ENCODE data around the gene FRAS1. TPM values are rescaled to one million over a fixed set of nuclear protein-coding genes. Genes with fewer than 3 reads are reported as not detected.

FRAS1 gene
- total RNA-seq, 2 donors from 2014 or later: 77.0 to 78.3 TPM

- Histone ChIP-seq H3K9ac (ENCODE audit: extremely low read depth, low read length, poor library complexity, severe bottlenecking) (peak overlapping the region; percentile 16), H3K4me1 (ENCODE audit: control insufficient read depth, insufficient read depth, low read length) (peaks cover 7% of the 10 kb centered on the region), H3K4me3 (ENCODE audit: low read length) (peak overlapping the region; percentile 60), H3K27ac (ENCODE audit: low read depth, low read length) (no peak overlapping the region), H3K27me3 (ENCODE audit: control insufficient read depth, insufficient read depth, low read length, poor library complexity, severe bottlenecking) (no peaks in the 10 kb centered on the region), H3K9me3 (ENCODE audit: control insufficient read depth, low read length) (no peaks in the 10 kb centered on the region), H3K36me3 (ENCODE audit: control insufficient read depth, insufficient read depth, low read length) (no peaks in the 10 kb centered on the region)
- Mint-ChIP-seq H3K27me3 (ENCODE audit: insufficient read depth) (no peaks in the 10 kb centered on the region), H3K4me3 (no peak overlapping the region), H3K36me3 (ENCODE audit: low read depth) (no peaks in the 10 kb centered on the region), H3K27ac (peak overlapping the region; percentile 36), H3K4me1 (peaks cover 19% of the 10 kb centered on the region), H3K9me3 (no peaks in the 10 kb centered on the region)
- 73 to 100% methylated on average over 3 of the region's 3 CpGs for WGBS, 2 experiments (ENCODE audit: insufficient coverage in 1 of 2, insufficient read length in 1 of 2)
- no peak for DNase-seq
- TF ChIP-seq, protein P1, sequence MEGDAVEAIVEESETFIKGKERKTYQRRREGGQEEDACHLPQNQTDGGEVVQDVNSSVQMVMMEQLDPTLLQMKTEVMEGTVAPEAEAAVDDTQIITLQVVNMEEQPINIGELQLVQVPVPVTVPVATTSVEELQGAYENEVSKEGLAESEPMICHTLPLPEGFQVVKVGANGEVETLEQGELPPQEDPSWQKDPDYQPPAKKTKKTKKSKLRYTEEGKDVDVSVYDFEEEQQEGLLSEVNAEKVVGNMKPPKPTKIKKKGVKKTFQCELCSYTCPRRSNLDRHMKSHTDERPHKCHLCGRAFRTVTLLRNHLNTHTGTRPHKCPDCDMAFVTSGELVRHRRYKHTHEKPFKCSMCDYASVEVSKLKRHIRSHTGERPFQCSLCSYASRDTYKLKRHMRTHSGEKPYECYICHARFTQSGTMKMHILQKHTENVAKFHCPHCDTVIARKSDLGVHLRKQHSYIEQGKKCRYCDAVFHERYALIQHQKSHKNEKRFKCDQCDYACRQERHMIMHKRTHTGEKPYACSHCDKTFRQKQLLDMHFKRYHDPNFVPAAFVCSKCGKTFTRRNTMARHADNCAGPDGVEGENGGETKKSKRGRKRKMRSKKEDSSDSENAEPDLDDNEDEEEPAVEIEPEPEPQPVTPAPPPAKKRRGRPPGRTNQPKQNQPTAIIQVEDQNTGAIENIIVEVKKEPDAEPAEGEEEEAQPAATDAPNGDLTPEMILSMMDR (conservative IDR thresholded peaks at IDR 0.05): no peak
Observed at GRCh38 chr4:78162821-78163220, 105.7 kb downstream of the FRAS1 start.

DNA sequence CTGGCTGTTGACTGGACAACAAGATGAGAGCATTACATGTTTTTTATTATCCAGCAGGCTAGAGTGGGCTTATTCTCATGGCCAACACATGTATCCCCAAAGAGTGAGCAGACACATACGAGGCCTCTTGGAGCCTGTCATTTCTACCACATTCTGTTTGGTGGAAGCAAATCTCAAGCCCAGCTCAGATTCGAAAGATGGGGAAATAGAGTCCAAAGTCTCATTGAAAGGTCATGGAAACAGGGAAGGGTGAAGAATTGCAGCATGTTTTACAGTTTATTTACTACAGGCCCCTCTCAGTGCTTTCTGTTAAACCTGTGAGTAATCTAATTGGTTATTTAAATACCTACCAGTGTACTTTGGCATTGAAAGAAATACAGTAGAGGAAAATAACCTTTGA is 108.6 kb downstream of the FRAS1 start:
- Mint-ChIP-seq H3K4me3 (no peak overlapping the region), H3K4me1 (peaks cover 26% of the 10 kb centered on the region), H3K36me3 (ENCODE audit: low read depth) (no peaks in the 10 kb centered on the region), H3K27me3 (ENCODE audit: insufficient read depth) (no peaks in the 10 kb centered on the region), H3K9me3 (no peaks in the 10 kb centered on the region), H3K27ac (no peak overlapping the region)
- Histone ChIP-seq H3K9ac (ENCODE audit: extremely low read depth, low read length, poor library complexity, severe bottlenecking) (no peak overlapping the region), H3K4me1 (ENCODE audit: control insufficient read depth, insufficient read depth, low read length) (peaks cover 7% of the 10 kb centered on the region), H3K4me3 (ENCODE audit: low read length) (no peak overlapping the region), H3K27me3 (ENCODE audit: control insufficient read depth, insufficient read depth, low read length, poor library complexity, severe bottlenecking) (no peaks in the 10 kb centered on the region), H3K27ac (ENCODE audit: low read depth, low read length) (no peak overlapping the region), H3K36me3 (ENCODE audit: control insufficient read depth, insufficient read depth, low read length) (no peaks in the 10 kb centered on the region), H3K9me3 (ENCODE audit: control insufficient read depth, low read length) (no peaks in the 10 kb centered on the region)
- WGBS, 2 experiments (ENCODE audit: insufficient coverage in 1 of 2, insufficient read length in 1 of 2): 96 to 100% methylated on average over 1 to 2 of the region's 2 CpGs
- DNase-seq: no peak
- TF ChIP-seq, protein P1 (conservative IDR thresholded peaks at IDR 0.05): no peak

GRCh38 chr4:78166622-78167021 is 109.5 kb downstream of the FRAS1 start:
- Histone ChIP-seq H3K4me1 (ENCODE audit: control insufficient read depth, insufficient read depth, low read length) (peaks cover 7% of the 10 kb centered on the region), H3K27ac (ENCODE audit: low read depth, low read length) (no peak overlapping the region), H3K4me3 (ENCODE audit: low read length) (no peak overlapping the region), H3K36me3 (ENCODE audit: control insufficient read depth, insufficient read depth, low read length) (no peaks in the 10 kb centered on the region), H3K9ac (ENCODE audit: extremely low read depth, low read length, poor library complexity, severe bottlenecking) (no peak overlapping the region), H3K9me3 (ENCODE audit: control insufficient read depth, low read length) (no peaks in the 10 kb centered on the region), H3K27me3 (ENCODE audit: control insufficient read depth, insufficient read depth, low read length, poor library complexity, severe bottlenecking) (no peaks in the 10 kb centered on the region)
- no peak for DNase-seq
- Mint-ChIP-seq H3K4me3 (no peak overlapping the region), H3K27me3 (ENCODE audit: insufficient read depth) (no peaks in the 10 kb centered on the region), H3K9me3 (no peaks in the 10 kb centered on the region), H3K36me3 (ENCODE audit: low read depth) (no peaks in the 10 kb centered on the region), H3K4me1 (peaks cover 27% of the 10 kb centered on the region), H3K27ac (no peak overlapping the region)
- TF ChIP-seq, protein P1 (conservative IDR thresholded peaks at IDR 0.05): no peak
